Spinal cord (tissue), 10 donors: ENCODE measurements around the gene DCP1A. TPM values are rescaled to one million over a fixed set of nuclear protein-coding genes. Genes with fewer than 3 reads are reported as not detected.
"Not testable (repeated sequence)": the region's sequence is repeated elsewhere in the genome, so short reads cannot be mapped to it uniquely, and the experiment has no call there.

Source experiments
- DNase-seq, 6 donors: peaks; one replicate each; pipeline versions ENCODE4 v3.0.0 to v3.0.0-alpha.2; 2013 to 2015; ENCODE audit warnings: low spot score in 6 of 6, low read depth in 4 of 6
- H3K27ac ChIP-seq: one replicate; pipeline ENCODE4 v1.5.1; 2013; ENCODE audit warnings: low read depth, low read length, control low read depth
- H3K27me3 ChIP-seq: one replicate; pipeline ENCODE4 v1.6.1; 2013; ENCODE audit warnings: low read length; ENCODE audit not compliant: control insufficient read depth, insufficient read depth
- H3K36me3 ChIP-seq: one replicate; pipeline ENCODE4 v1.6.1; 2013; ENCODE audit warnings: low read length; ENCODE audit not compliant: control insufficient read depth, insufficient read depth
- H3K4me1 ChIP-seq: one replicate; pipeline ENCODE4 v1.6.1; 2013; ENCODE audit warnings: low read length; ENCODE audit not compliant: control insufficient read depth, insufficient read depth
- H3K4me3 ChIP-seq: one replicate; pipeline ENCODE4 v1.5.1; 2013; ENCODE audit warnings: low read depth, low read length, control low read depth
- H3K9me3 ChIP-seq: one replicate; pipeline ENCODE4 v1.6.1; 2013; ENCODE audit warnings: low read length; ENCODE audit not compliant: control insufficient read depth, insufficient read depth
- WGBS: methylation state at CpG from one replicate; pipeline ENCODE4 v1.1.5; 2013; ENCODE audit warnings: missing lambda C conversion rate; ENCODE audit not compliant: insufficient coverage; 5-methylcytosine and 5-hydroxymethylcytosine counted together
- polyA plus RNA-seq, 2 donors: library from polyadenylated mRNA; unstranded; fragments of 120-200 nt; gene quantifications; one replicate each; pipeline ENCODE4 v1.2.1, GENCODE V29; 2013; ENCODE audit not compliant: insufficient read length in 2 of 2
- total RNA-seq, 2 donors: library from RNA; depleted of rRNA in 1 of 2; stranded (reverse); fragments of 120-200 nt in 1 of 2; fragments of >200 nt in 1 of 2; gene quantifications; one replicate each; pipeline versions ENCODE4 v1.2.3 to v1.2.4, GENCODE V29; 2013 to 2014
- donor health status: healthy.

The DCP1A gene
- total and polyA plus RNA-seq, 4 donors, result 13.3 to 18.3 (median 16.6) TPM

DNA sequence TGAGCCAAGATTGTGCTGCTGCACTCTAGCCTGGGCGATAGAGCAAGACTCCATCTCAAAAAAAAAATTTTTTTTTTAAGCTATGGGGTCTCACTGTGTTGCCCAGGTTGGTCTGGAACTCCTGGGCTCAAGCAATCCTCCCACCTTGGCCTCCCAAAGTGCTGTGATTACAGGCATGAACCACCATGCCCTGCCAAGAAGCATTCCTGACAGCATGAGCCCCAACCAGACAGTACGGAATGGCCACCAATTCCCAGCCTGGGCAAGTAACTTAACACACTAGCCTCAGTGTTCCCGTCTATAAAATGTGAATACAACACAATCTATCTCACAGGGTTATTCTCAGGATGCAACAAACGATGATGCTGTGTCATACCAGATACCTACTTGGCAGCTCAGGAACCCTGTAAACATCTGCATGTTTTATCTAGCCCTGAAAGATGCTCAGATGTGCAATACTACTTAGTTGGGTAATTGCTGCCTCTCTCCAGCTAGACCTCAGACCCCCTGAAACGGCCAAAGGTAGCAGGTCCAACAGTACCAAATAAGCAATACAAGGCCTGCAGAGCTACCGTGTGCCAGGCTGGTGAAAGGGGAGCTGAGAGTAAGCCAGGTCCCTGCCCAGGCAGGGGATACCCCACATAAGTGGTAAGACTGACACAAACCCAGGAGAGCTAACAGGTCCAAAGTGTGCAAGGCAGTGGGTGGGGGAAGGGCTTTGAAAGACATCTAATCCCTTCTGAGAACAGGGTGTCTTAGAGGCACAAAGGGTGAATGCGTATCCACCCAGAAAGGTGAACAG lies 93.4 kb downstream of the DCP1A start:
- H3K4me3 ChIP-seq, result peak overlapping the region; percentile 72
- 88% methylated on average over 4 of the region's 7 CpGs for WGBS
- no peak for DNase-seq
- no peaks in the 10 kb centered on the region for H3K27me3 ChIP-seq
- H3K36me3 ChIP-seq, result peaks cover 8% of the 10 kb centered on the region
- H3K4me1 ChIP-seq, result peaks cover 46% of the 10 kb centered on the region
- H3K9me3 ChIP-seq, result no peaks in the 10 kb centered on the region
- H3K27ac ChIP-seq, result no peak overlapping the region

DNA sequence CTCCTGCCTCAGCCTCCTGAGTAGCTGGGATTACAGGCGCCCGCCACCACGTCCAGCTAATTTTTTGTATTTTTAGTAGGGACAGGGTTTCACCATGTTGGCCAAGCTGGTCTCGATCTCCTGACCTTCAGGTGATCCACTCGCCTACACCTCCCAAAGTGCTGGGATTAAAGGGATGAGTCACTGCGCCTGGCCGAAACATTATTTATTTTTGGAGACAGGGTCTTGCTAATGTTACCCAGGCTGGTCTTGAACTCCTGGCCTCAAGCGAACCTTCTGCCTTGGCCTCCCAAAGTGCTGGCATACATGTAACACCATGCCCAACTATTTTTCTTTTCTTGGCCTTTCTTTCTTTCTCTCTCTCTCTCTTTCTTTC lies 94.4 kb downstream of the DCP1A start:
- peaks cover 40% of the 10 kb centered on the region for H3K4me1 ChIP-seq
- not testable (repeated sequence) for H3K27ac ChIP-seq, DNase-seq, H3K27me3 ChIP-seq, H3K9me3 ChIP-seq, H3K4me3 ChIP-seq, H3K36me3 ChIP-seq
- WGBS, result 93% methylated on average over 5 of the region's 8 CpGs

DNA sequence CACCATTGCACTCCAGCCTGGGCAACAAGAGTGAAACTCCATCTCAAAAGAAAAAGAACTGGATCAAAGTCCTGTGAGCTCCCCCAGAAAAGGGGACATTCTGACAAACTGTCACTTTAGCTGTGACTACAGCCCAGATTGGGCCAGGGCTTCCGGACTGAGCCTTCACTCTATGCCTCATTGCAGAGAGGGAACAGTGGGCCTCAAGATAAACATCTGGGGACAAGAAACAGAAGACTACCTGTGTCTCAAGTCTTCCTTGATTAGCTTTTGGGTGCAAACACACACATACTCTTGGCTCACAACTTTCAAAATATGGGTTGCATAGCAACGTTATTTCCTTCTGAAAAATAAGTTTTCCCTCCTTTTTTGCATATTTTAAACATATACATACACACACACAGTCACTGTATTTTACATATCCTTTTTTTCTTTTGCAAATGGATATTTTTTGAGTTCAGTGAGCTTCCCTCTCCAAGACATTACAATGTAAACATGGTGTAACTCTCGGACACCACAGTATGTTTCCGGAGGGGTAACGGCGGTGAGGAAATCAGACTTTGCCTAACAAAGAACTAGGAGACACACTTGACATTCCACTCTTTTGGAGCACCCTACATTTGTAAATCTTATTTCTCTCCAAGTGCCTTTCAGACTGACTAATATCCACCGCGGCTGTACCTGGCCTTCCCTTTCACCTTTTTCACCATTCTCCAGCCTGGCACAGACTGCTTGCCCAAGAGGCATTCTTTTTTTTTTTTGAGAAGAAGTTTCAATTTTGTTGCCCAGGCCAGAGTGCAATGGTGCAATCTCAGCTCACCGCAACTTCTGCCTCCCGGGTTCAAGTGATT lies 95.0 kb downstream of the DCP1A start:
- WGBS, result 54% methylated on average over 8 of the region's 10 CpGs
- peaks cover 8% of the 10 kb centered on the region for H3K36me3 ChIP-seq
- DNase-seq, result no peak
- H3K4me1 ChIP-seq, result peaks cover 40% of the 10 kb centered on the region
- no peak overlapping the region for H3K27ac ChIP-seq
- H3K9me3 ChIP-seq, result no peaks in the 10 kb centered on the region
- no peak overlapping the region for H3K4me3 ChIP-seq
- no peaks in the 10 kb centered on the region for H3K27me3 ChIP-seq

DNA sequence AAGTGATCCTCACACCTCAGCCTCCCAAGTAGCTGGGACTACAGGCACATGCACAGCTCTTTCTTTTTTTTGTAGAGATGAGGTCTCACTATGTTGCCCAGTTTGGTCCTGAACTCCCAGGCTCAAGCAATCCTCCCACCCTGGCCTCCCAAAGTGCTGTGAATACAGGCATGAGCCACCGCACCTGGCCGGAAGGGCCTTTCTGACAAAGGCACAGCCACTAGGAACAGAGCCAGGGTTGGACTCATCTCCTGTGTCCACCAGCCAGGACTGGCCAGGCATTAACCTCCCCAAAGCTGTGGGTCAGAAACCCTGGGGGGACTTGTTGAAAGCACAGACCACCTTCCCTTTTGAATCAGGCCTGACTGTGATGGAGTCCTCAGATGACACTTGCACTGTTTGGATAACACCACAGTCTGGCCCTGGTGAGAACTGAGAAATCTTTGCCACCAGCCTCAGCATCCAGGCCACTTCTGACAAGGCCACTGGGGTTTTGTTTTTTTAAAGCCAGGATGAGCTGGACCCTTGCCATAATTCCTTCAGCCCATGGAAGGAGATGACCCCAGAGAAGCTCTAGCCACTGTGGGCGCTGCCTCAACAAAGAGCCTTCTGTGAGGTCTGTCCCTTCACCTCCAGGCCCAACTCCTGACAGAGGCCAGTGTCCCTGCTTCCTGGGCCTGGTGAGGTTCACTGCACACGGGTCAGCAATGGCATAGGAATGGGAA lies 96.3 kb downstream of the DCP1A start:
- no peaks in the 10 kb centered on the region for H3K27me3 ChIP-seq
- no peaks in the 10 kb centered on the region for H3K9me3 ChIP-seq
- no peak overlapping the region for H3K27ac ChIP-seq
- H3K4me1 ChIP-seq, result peaks cover 37% of the 10 kb centered on the region
- WGBS, result 83% methylated on average over 4 of the region's 4 CpGs
- DNase-seq, result no peak
- peaks cover 8% of the 10 kb centered on the region for H3K36me3 ChIP-seq
- no peak overlapping the region for H3K4me3 ChIP-seq

DNA sequence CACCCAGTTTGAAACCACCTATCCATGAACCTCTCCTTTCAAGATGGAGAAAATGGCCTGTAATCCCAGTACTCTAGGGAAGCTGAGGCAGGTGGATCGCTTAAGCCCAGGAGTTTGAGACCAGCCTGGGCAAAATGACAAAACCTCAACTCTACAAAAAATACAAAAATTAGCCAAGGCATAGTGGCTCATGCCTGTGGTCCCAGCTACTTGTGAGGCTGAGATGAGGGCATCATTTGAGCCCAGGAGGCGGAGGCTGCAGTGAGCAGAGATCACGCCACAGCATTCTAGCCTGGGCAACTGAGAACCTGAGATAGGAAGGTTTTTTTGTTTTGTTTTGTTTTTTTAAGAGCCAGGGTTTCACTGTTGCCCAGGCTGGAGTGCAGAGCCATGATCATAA lies 96.9 kb downstream of the DCP1A start:
- 91% methylated on average over 3 of the region's 3 CpGs for WGBS
- no peaks in the 10 kb centered on the region for H3K27me3 ChIP-seq
- H3K4me3 ChIP-seq, result no peak overlapping the region
- H3K9me3 ChIP-seq, result no peaks in the 10 kb centered on the region
- DNase-seq, result no peak
- peaks cover 36% of the 10 kb centered on the region for H3K4me1 ChIP-seq
- peaks cover 8% of the 10 kb centered on the region for H3K36me3 ChIP-seq
- H3K27ac ChIP-seq, result no peak overlapping the region

DNA sequence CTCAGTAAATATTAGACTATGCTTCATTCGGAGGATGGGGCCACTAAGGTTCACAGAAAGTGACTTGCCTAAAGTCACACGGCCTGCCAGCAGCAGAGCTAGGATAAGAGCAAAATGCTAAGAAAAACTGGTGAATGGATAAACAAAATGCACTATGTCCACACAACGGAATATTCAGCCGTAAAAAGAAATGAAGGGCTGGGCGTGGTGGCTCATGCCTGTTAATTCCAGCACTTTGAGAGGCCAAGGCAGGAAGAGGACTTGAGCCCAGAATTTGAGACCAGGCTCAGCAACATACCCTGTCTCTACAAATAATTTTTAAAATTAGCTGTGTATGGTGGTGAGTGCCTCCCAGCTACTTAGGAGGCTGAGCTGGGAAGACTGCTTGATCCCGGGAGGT lies 99.2 kb downstream of the DCP1A start:
- no peak overlapping the region for H3K4me3 ChIP-seq
- no peaks in the 10 kb centered on the region for H3K9me3 ChIP-seq
- peaks cover 31% of the 10 kb centered on the region for H3K4me1 ChIP-seq
- H3K36me3 ChIP-seq, result peaks cover 19% of the 10 kb centered on the region
- DNase-seq, result no peak
- WGBS, result 89% methylated on average over 4 of the region's 6 CpGs
- no peaks in the 10 kb centered on the region for H3K27me3 ChIP-seq
- no peak overlapping the region for H3K27ac ChIP-seq

DNA sequence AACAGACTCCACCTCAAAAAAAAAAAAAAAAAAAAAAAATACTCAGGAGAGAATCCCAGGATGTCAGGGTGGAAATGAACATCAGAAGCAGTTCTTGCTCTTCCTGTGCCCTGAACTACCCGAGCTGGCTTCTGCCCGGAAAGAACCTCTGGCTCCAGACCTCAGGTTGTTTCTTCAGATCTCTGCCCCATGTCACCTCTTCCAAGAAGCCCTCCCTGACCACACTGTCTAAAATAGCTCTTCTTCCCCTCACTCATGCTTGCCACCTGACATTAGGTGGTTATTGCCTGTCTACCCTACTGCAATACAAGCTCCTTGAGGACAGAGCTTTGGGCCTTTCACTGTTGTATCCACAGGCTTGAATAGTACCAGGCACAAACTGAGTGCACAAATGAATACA lies 99.7 kb downstream of the DCP1A start:
- H3K27ac ChIP-seq, result no peak overlapping the region
- WGBS, result 95% methylated on average over 2 of the region's 2 CpGs
- no peaks in the 10 kb centered on the region for H3K27me3 ChIP-seq
- no peak for DNase-seq
- H3K4me1 ChIP-seq, result peaks cover 31% of the 10 kb centered on the region
- H3K4me3 ChIP-seq, result no peak overlapping the region
- H3K36me3 ChIP-seq, result peaks cover 19% of the 10 kb centered on the region
- no peaks in the 10 kb centered on the region for H3K9me3 ChIP-seq

DNA sequence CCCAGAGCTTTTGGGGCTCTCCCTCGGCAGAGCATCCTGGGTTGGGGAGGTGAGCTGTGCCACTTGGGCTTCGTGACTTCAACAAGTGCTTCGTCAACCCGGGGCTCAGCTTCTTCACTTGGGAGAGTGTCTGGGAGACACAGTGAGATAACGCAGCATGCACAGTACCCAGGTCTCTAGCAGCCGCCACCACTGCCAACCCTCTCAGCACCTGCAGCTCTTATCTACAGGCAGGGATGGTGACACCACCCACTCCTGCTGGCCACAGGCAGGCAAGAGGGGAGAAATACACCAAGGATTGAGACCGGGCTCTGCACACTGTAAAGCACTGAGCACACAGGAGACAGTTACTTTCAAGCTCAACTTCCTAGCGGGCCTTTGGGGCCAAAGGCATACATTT lies 103.1 kb downstream of the DCP1A start:
- no peaks in the 10 kb centered on the region for H3K27me3 ChIP-seq
- H3K27ac ChIP-seq, result no peak overlapping the region
- no peak overlapping the region for H3K4me3 ChIP-seq
- DNase-seq, result no peak
- H3K36me3 ChIP-seq, result peaks cover 47% of the 10 kb centered on the region
- no peaks in the 10 kb centered on the region for H3K9me3 ChIP-seq
- WGBS, result 98% methylated on average over 4 of the region's 8 CpGs
- peaks cover 22% of the 10 kb centered on the region for H3K4me1 ChIP-seq

DNA sequence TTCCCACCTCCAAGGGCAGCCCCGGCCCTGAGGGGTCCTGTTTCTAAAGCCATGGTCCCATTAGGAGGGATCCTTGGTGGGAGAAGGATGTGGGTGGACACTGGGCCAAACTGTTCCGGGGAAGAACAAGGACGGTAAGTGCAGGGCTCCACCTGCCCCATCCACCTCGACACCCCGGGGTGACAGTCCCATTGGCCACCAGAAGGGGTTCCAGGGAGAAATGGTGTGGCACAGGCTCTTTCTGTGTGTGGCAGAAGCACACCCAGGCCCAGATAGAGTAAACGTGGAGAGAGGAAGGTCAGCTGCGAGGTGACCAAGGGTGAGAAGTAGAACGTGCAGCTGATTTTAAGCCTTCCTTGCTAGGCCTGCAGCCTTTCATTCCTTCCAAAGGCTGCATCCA lies 103.6 kb downstream of the DCP1A start:
- 83% methylated on average over 7 of the region's 8 CpGs for WGBS
- DNase-seq, result no peak
- no peaks in the 10 kb centered on the region for H3K27me3 ChIP-seq
- no peaks in the 10 kb centered on the region for H3K9me3 ChIP-seq
- H3K4me3 ChIP-seq, result no peak overlapping the region
- peaks cover 22% of the 10 kb centered on the region for H3K4me1 ChIP-seq
- H3K27ac ChIP-seq, result no peak overlapping the region
- H3K36me3 ChIP-seq, result peaks cover 52% of the 10 kb centered on the region
